HG03378 (cell line): Measurements from ENCODE around the gene GPHA2.
"Not testable (repeated sequence)": the region's sequence is repeated elsewhere in the genome, so short reads cannot be mapped to it uniquely, and the experiment has no call there.

Experiments
- ATAC-seq: cut with Tn5 transposase; IDR thresholded peaks from one replicate; pipeline ENCODE4 v1.9.1; 2021; ENCODE audit warnings: mild to moderate bottlenecking, moderate library complexity; ENCODE audit not compliant: unreplicated experiment

GPHA2 gene

GRCh38 chr11:64935359-64936081 lies at the start of gene GPHA2:
Gene GPHA2 (minus strand): TSS chr11:64935893. CDS start chr11:64935460, 433 bp downstream.
- ATAC-seq, result no peak

GRCh38 chr11:64983339-64983738 lies 47.6 kb upstream of the GPHA2 start:
- ATAC-seq, result not testable (repeated sequence)

GRCh38 chr11:64976651-64977050 lies 41.0 kb upstream of the GPHA2 start:
- ATAC-seq, result no peak

GRCh38 chr11:64974124-64974523 lies 38.4 kb upstream of the GPHA2 start:
- no peak for ATAC-seq

DNA sequence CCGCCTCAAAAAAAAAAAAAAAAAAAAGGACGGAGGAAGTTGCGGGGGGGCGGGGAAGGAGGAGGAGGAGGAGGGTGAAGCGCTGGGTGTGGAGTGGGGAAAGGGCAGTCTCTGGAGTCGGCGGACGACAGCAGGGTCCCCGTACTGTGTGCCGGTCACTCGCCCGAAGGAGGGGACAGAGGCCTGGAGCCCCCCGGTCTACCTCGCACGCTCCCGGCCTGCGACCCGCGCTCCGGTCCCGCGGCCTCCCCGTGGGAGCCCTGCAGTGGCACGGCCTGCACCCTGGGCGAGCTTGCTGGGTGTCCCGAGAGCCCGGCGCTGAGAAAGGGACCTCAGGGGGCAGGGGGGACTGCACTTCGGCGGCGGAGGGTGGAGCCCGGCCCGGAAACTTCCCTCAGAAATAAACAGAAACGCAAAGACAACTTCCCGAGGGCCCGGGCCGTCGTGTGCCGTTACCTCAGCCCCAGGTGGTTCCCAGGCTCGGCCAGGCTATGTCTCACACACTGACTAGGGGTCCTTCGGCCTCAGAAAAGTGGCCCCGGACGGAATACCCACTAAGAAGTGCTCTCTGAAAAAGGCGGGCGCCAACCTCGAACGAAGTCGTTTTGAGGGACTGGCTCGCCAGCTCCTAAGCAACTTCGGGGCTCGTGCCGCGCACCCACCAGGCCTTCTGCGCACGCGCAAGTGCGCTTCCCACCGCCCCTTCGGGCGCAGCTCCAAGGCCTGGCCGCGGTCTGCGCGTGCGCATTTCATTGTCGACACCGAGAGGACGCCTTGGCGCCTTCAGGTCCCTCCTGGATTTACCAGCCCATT lies 35.9 kb upstream of the GPHA2 start, which contains the start of gene MAJIN:
TSS of gene MAJIN (minus strand) at position 688 of the 813 bp plus-strand sequence. CDS start 12,703 bp downstream, outside the sequence.
- no peak for ATAC-seq

GRCh38 chr11:64970731-64971151 lies 35.0 kb upstream of the GPHA2 start:
- ATAC-seq, result no peak

GRCh38 chr11:64969209-64969608 lies 33.5 kb upstream of the GPHA2 start:
- no peak for ATAC-seq

GRCh38 chr11:64967375-64967774 lies 31.7 kb upstream of the GPHA2 start:
- no peak for ATAC-seq

DNA sequence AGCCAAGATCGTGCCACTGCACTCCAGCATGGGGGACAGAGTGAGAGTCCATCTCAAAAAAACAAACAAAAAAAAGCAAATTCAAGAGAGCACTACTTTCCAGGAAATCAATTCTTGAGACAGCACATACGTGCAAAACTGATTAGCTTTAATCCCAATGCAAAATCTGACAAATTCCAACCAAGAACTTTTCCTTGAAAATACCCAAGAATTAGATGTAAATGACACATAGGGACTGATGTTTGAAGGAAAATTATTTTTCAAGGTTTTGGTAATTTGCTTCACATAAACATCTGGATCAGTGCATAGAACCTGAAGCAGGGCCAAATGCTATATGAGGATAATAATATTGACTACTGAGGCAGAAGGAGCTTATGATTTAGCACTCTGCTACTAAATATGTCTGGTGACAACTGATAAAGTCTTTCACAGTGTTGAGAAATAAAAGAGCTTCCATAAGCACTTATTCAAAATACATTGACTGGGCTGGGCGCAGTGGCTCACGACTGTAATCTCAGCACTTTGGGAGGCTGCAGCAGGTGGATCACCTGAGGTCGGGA lies 27.5 kb upstream of the GPHA2 start:
- no peak for ATAC-seq

DNA sequence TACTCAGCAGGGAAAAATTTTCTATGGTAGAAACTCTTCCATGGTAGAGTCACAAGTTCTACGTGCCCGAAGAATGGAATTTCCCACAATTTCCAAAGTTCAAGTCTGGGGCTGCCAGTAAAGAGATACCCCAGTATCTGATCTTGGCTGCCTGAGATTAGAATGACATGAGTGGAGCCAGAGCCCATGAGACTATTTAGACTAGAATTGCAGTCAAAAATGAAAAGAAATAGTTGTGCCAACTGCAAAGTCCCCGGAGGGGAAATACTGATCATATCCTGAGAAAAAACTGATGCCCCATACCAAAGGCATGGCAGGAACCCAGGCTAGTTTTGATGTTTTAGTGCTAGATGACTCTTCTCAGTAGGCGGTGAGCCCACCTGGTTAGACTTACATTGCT lies 25.0 kb upstream of the GPHA2 start:
- ATAC-seq, result no peak

GRCh38 chr11:64959498-64959897 lies 23.8 kb upstream of the GPHA2 start:
- ATAC-seq, result no peak

- ATAC-seq, result no peak
Measured at GRCh38 chr11:64954201-64954600, 18.5 kb upstream of the GPHA2 start.

DNA sequence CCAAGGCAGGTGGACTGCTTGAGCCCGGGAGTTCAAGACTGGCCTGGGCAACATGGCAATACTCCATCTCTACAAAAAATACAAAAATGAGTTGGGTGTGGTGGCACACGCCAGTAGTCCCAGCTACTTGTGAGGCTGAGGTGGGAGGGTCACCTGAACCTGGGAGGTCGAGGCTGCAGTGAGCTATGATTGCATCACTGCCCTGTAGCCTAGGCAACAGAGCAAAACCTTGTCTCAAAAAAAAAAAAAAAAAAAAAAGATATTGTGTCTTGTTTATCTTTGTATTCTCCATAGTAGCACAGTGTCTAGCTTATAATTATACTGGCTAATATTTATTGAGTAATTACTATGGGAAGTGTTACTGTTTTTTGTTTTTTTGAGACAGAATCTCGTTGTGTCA lies 15.8 kb upstream of the GPHA2 start:
- ATAC-seq, result no peak

DNA sequence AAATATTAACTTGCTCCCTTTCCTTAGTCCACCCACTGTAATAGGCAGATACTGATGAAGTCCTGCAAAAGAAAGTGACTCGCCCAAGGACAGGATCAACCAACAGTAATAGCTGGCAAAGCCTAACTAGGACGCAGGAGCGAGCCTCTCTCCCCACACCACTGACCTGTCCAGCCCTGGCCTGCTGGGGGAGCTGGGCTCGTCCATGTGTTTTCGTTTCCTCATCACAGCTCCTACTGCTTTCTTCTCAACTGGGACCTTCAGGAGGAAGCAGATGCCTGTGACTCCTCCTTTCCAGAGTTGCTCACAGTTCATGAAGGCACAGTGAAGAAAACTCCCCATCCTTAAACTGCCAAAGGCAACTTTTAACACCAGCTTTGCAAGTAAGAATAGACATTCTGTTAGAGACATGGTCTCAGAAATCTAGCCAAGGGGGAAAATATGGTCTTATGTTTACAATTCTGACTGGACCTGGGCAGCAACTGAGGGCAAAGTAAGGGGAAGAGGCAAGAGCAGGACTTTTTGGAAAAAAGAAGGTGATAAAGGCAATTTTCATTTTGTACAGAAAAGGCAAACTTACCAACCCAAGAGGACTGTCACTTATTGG lies 11.6 kb upstream of the GPHA2 start:
- ATAC-seq, result no peak

GRCh38 chr11:64936539-64936938 lies 846 bp upstream of the GPHA2 start:
- ATAC-seq, result no peak

GRCh38 chr11:64934682-64935358 lies 873 bp downstream of the GPHA2 start:
- ATAC-seq, result no peak

DNA sequence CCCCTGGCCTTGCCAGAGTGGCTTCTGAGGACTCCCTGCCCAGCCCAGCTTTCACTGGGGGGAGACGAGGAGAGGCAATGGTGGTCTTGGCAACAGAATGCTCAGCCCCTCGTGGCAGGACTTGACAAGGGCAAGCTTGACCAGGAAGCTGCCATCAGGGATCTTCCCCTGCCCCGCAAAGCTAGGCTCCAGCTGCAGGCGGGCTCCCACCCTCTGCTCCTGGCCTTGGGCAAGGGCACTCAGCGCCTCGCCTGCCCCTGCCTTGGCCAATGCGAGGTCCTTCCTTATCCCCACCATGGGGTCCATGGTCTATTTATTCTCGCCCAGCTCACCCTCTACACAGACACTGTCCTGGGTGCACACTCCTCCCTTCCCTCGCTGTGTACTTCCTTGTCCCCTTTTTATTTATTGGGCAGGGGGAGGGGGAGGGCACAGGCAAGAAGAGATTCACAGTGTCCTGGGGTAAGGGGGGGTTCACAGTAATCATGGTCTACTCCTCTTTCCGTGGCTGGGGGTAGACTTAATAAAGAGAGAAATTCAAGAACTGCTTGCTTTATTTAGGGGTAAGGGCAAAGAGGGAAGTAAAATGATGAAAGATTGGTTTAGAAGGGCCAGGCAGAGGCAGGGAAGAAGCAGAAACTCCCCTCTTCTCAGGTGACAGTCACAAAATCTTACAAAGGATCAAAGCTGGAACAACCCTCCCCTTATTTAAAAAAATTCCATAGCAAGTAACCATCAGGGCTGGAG lies 1.6 kb downstream of the GPHA2 start:
- no peak for ATAC-seq

- no peak for ATAC-seq
Measured at GRCh38 chr11:64933213-64933934, 2.3 kb downstream of the GPHA2 start.

DNA sequence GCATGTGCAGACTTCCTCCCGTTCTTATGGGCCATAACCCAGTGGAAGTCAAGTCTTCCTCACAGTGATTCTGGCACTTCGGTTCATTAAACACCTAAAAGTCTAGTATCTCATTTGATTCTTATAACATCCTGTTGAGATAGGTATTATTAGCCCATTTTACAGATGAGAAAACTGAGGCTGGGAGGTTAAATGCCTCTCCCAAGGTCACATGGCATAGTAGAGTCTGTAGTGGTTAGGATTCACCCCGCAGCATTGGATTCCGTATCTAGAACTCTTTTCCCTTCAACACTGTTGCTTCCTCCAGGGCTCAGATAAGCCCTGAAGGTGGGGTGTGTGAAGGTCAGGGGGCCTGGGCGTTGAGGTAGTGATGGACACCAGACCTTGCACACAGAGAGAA lies 3.4 kb downstream of the GPHA2 start:
- ATAC-seq, result no peak
